Measurements from ENCODE around the gene BMP6.
A peak's percentile ranks its signal among the peaks of the same experiment; 100 is the strongest.

The BMP6 gene

GRCh38 chr6:7725849-7726415 lies at the start of gene BMP6:
Gene BMP6, plus strand, starts transcription at chr6:7726099. Its CDS starts 857 bp downstream, at chr6:7726956.
- DNase-seq: peak; percentile 81

GRCh38 chr6:7677229-7677628 lies 48.7 kb upstream of the BMP6 start:
- DNase-seq: no peak

GRCh38 chr6:7680393-7681075 lies 45.4 kb upstream of the BMP6 start:
- DNase-seq: no peak

GRCh38 chr6:7681449-7681848 lies 44.5 kb upstream of the BMP6 start:
- no peak for DNase-seq

GRCh38 chr6:7684076-7684475 lies 41.8 kb upstream of the BMP6 start:
- DNase-seq: no peak

- DNase-seq: no peak
Measured at GRCh38 chr6:7684843-7685242, 41.1 kb upstream of the BMP6 start.

- no peak for DNase-seq
Measured at GRCh38 chr6:7685276-7685675, 40.6 kb upstream of the BMP6 start.

- DNase-seq: no peak
Measured at GRCh38 chr6:7687145-7688111, 38.5 kb upstream of the BMP6 start.

- no peak for DNase-seq
Measured at GRCh38 chr6:7691021-7691420, 34.9 kb upstream of the BMP6 start.

GRCh38 chr6:7691675-7692452 lies 34.0 kb upstream of the BMP6 start:
- no peak for DNase-seq

- DNase-seq: no peak
Measured at GRCh38 chr6:7692453-7692784, 33.5 kb upstream of the BMP6 start.

- DNase-seq: no peak
Measured at GRCh38 chr6:7693827-7694226, 32.1 kb upstream of the BMP6 start.

- no peak for DNase-seq
Measured at GRCh38 chr6:7696061-7696460, 29.8 kb upstream of the BMP6 start.

GRCh38 chr6:7697432-7697819 lies 28.5 kb upstream of the BMP6 start:
- DNase-seq: no peak

- no peak for DNase-seq
Measured at GRCh38 chr6:7697820-7698623, 27.9 kb upstream of the BMP6 start.

GRCh38 chr6:7701212-7701834 lies 24.6 kb upstream of the BMP6 start:
- DNase-seq: no peak

GRCh38 chr6:7703148-7703680 lies 22.7 kb upstream of the BMP6 start:
- no peak for DNase-seq

GRCh38 chr6:7705483-7705882 lies 20.4 kb upstream of the BMP6 start:
- DNase-seq: no peak

GRCh38 chr6:7706269-7706668 lies 19.6 kb upstream of the BMP6 start:
- DNase-seq: no peak

GRCh38 chr6:7707787-7708186 lies 18.1 kb upstream of the BMP6 start:
- no peak for DNase-seq

- DNase-seq: no peak
Measured at GRCh38 chr6:7719364-7719850, 6.5 kb upstream of the BMP6 start.

Data from activated effector memory CD4-positive, alpha-beta T cell treated with anti-CD3 and anti-CD28 coated beads, Interleukin-2, amount 50 U/mL, for 16 hours (primary cell).